HG03575 (cell line): ENCODE results near the gene DTX1.

Experiments
- ATAC-seq: cut with Tn5 transposase; IDR thresholded peaks from one replicate; pipeline ENCODE4 v1.9.1; 2021; ENCODE audit not compliant: unreplicated experiment, insufficient number of reproducible peaks, low FRiP score; ENCODE audit errors: extremely low read depth

DTX1 gene

DNA sequence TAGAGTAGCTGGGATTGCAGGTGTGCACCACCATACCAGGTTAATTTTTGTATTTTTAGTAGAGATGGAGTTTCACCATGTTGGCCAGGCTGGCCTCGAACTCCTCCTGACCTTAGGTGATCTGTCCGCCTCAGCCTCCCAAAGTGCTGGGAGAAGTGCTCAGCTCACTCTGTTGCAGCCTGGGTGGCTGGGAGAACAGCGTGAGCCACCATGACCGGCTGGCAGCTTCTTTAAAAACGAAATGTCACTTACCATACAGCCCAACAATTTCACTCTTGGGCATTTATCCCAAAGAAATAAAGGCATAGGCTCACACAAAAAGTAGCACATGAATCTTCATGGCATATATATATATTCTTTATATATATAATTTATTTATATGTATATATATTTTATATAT lies 88.3 kb downstream of the DTX1 start:
- no peak for ATAC-seq

DNA sequence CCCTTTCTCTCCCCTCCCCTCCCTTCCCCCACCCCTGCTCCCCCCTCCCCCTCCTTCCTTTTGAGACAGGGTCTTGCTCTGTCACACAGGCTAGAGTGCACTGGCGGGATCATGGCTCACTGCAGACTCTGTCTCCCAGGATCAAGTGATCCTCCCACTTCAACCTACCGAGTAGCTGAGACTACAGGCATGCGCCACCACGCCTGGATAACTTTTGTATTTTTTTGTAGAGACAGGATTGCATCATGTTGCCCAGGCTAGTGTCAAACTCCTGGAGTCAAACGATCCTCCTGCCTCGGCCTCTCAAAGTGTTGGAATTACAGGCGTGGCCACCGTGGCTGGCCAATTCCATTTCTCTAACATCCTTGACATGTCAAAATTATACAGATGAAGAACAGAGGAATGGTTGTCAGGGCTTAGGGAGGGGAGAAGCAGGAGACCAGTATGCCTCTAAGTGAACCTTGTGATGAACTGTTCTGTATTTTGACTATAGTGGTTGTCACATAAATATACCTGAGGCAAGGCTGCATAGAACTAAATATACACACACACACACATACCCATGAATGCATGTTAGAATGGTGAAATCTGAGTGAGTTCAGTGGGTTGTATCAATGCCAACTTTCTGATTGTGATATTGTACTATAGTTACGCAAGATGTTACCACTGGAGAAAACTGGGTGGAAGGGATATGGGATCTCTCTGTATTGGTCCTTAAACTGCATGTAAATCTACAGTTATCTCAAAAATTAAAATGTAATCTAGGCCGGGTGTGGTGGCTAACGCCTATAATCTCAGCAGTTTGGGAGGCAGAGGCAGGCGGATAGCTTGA lies 89.4 kb downstream of the DTX1 start:
- no peak for ATAC-seq

DNA sequence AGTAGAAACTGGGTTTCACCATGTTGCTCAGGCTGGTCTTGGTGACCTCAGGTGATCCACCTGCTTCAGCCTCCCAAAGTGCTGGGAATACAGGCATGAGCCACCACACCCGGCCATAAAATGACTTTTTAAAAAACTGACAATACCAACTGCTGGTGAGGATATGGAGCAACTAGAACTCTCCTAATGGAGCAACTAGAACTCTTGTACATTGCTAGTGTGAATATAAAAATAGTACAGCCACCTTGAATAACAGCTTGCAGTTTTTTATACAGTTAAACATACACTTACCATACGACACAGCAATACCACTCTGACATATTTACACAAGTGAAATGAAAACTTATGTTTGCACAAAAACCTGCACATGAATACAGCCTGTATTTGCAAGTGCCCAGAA lies 90.5 kb downstream of the DTX1 start:
- no peak for ATAC-seq
